GM21526 (cell line): ENCODE data around the gene TRIM17.

Source experiments
- ATAC-seq: cut with Tn5 transposase; IDR thresholded peaks from one replicate; pipeline ENCODE4 v1.9.1; 2021; ENCODE audit warnings: moderate library complexity; ENCODE audit not compliant: unreplicated experiment, low FRiP score

The TRIM17 gene

DNA sequence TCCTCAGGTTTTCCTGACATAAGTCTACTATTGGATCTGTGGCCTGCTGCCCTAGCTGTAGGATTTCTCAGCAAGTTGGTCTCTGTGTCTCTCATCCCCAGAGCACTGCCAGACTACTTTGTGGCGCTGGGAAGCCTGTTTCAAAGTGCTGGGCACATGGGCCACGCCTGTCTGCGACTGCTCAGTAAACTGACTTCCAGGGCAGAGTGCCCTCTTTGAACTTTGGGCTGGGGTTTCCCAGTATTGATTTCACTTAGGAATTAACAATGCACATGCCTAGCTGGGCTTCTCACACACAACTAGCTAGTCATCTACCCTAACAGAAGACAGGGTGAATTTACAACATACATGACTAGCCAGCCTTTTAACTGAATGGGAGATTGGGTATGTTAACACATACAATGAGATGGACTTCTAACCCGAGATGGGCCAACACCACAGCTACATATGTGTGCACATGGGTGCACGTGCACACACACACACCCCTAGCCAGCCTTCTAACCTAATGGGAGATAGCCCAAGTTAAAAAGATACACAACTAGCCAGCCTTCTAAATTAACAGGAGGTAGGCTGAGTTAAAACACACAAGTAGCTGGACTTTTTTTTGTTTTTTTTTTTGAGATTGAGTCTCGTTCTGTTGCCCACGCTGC lies 6.9 kb upstream of the TRIM17 start:
- no peak for ATAC-seq

- no peak for ATAC-seq
These were observed 4.5 kb upstream of the TRIM17 start for GRCh38 chr1:228420968-228421826.

DNA sequence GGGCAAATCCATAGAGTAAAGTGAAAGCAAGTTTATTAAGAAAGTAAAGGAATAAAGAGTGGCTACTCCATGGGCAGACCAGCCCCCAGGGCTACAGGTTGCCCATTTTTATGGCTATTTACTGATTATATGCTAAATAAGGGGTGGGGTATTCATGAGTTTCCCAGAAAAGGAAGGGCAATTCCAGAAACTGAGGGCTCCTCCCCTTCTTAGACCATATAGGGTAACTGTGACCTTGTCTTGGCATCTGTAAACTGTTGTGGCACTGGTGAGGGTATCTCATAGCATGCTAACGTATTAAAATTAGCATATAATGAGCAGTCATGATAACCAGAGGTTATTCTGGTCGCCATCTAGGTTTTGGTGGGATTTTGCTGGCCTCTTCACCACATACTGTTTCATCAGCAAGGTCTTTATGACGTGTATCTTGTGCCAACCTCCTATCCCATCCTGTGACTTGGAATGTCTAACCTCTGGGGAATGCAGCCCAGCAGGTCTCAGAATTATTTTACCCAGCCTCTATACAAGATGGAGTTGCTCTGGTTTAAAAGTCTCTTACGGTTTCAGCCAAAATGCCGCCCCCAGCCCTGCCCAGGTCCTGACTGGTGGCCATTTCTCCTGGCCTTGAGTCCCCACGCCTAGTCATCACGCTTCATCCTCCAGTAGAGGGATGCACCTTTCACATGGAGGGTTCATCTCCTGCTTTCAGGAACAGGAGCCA lies 982 bp upstream of the TRIM17 start:
- no peak for ATAC-seq

GRCh38 chr1:228417061-228417460 lies 400 bp upstream of the TRIM17 start:
- ATAC-seq: no peak

DNA sequence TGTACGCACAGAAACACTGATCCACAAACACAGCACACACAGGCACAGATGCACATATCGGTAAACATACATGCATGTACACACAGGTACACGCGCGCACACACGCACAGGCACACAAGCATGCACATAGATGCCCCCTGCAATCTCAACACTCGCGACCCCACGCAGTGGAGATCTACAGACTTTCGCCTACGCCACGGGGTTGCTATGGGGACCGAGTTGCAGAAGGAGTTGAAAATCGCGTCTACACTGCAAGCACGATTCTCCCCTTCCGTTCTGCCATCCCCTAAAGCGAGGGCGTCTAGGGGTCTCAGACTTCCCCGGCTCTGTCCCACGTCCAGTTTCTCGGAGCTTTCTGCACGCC lies 826 bp downstream of the TRIM17 start:
- no peak for ATAC-seq

- ATAC-seq: no peak
These were observed 1.4 kb downstream of the TRIM17 start for GRCh38 chr1:228415221-228415620.

DNA sequence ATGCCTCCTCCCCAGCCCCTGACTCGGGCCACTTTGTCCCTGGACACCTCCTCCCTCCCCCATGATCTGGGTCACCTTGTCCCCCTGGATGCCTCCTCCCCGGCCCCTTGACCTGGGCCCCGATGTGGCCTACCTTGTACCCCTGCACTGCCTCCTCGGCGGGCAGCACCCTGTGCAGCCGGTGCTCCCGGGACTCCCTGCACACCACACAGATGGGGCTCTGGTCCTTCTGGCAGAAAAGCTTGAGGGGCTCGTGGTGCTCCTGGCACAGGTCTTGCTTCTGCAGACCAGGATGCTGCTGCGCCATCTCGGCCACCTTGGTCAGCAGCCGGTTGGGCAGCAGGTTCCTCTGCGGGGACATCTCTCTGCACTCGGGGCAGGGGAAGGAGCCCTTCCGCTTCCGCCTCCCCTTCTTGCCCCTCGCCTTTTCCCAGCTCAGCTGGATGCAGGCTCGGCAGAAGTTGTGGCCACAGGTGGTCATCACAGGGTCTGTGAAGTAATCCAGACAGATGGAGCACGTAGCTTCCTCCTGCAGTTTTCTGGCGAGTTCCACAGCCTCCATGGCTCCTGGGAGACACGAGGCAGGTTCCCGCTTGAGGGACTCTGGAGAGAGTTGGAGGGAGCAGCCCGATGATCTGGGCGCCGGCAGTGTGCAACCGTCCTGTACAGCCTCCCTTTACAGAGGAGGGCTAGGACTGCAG lies 2.0 kb downstream of the TRIM17 start:
- ATAC-seq: no peak

GRCh38 chr1:228413241-228414010 lies 3.2 kb downstream of the TRIM17 start:
- ATAC-seq: no peak

DNA sequence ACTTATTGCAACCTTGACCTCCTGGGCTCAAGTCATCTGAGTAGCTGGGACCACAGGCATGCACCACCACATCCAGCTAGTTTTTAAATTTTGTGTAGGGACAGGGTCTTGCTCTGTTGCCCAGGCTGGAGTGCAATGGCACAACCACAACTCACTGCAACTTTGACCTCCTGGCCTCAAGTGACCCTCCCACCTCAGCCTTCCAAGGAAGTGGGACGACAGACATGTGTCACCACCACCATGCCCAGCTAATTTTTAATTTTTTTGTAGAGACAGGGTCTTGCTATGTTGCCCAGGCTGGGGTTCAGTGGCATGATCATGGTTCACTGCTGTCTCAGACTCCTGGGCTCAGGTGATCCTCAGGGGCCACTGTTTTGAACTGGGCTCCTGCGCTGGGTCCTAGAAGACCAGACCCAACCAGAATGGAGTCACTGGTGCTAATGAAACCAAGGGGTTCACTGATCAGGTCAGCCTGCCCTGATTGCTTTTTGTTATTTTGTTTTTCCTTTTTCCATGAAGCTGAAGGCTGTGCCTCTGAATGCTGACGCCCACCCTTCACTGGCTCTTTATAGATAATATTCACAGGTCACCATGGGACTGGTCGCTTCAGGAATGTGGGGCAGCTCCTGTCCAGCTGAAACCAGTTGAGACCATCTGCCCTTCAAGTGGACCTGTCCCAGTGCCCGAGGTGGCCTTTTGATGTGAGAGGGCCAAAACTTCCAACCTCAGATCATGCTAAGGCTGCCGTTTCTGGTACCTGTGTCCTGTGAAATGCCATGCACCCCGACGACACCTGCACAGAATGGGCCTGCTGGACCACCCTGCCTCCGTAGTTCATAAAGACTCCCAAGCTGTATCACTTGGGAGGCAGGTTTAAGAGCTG lies 4.9 kb downstream of the TRIM17 start:
- ATAC-seq: no peak

GRCh38 chr1:228411121-228411520 lies 5.5 kb downstream of the TRIM17 start:
- no peak for ATAC-seq

GRCh38 chr1:228410671-228411070 lies 6.0 kb downstream of the TRIM17 start:
- ATAC-seq: no peak

- no peak for ATAC-seq
These were observed 6.6 kb downstream of the TRIM17 start for GRCh38 chr1:228410015-228410414.

DNA sequence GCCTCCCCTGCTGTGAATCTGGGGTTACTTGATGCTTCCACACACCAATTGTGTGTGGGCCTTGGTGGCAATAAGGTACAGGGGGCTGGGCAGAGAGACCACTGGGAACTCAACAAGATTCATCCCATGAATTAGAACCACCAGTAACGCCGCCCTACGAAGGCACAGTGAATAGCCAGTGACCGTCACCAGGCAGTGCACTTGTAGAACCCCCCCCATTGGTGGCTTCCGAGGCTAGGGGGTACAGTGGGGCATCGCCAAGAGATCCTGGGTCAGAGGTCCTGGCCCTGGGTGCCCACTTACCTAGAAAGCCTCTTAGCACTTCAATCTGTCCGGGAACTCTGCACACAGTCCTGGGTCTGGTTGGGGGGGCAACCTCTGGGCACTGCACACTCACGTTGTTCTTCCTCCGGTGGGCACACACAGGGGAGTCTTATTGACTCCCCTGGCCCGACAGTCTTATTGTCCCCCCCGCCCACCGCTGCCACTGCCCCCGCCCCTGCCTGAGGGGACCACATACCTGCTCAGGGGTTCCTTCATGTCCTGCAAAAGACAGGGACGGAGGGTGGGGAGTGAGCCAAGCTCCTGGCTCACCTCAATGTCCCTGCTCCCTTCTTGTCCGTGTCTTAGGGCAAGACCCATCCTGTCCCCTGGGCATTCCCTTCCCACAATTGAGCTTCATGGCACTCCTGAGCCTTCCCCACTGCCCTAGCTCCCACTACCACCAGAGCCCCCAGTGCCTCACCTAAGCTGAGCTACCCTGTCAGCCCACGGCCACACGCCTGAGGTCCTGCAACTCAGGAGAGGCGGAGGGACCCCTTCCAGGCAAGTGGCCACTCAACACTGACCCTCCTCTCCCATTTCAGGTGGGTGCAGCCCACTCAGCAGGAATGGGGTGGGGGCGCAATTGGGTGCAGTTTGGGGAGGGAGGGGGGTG lies 7.5 kb downstream of the TRIM17 start:
- no peak for ATAC-seq

- no peak for ATAC-seq
These were observed 8.4 kb downstream of the TRIM17 start for GRCh38 chr1:228408041-228408868.

DNA sequence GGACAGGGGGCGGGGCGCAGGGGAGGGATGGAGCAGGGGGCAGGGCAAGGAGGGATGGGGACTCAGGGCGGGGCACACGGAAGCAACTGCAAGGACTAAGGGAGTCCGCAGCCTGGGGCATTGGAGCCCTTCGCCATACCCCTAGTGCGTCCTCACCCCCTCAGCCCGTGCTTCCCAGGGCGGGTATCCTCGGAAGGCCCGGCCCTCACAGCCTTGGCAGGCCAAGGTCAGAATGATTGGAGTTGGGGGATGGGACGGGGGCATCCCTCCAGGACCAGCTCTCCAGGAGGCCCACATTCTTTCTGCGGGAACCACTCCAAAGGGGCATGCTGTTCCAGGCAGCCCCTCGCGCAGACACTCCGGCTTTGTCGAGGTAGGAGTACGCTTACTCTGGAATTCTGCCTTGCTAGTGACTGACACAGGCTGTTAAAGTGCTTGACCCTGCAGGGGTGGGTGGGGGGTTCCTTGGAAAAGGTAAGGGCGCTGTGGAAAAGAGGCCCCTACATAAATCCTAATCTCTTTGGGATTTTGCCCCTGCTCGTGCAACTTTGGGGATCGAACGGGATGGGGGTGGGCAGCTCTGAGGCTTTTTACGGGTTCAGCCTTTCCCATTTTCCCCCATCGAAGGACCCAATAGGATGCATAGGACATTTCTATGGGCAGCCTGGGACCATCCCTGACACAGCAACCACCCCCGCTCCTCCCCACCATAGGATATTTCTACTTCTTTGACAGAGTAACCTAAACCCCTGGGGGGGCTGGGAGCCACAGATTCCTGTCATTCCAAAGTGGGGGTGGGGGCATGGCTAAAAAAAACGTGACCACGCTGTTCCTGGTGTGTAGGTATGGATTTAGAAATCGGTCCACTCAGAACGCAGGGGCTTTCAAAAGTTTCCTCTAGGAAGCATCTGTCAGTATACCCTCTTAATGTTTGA lies 9.3 kb downstream of the TRIM17 start:
- ATAC-seq: no peak

DNA sequence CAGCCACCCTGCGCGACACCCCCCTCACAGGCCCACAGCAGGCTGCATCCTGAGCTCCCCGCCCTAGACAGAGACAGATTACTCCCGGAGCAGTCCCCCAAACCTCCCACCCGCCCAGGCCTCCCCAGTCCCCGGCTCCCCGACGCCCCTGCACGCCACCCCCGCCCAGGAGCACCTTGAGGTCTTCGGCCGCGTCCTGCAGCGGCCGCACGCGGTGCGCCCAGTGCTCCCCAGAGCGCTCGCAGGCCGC lies 10.8 kb downstream of the TRIM17 start:
- no peak for ATAC-seq
